NB4 (cell line): ENCODE data around the gene ASAP2.

Experiments used
- CTCF ChIP-seq: IDR thresholded peaks from one replicate; pipeline ENCODE4 v1.5.1; 2012; ENCODE audit warnings: low read depth, low read length
- MAX ChIP-seq: IDR thresholded peaks from 2 replicates; pipeline ENCODE4 v1.6.1; 2011; ENCODE audit warnings: low read depth, low read length
- POLR2A ChIP-seq: IDR thresholded peaks from 2 replicates; pipeline ENCODE4 v1.6.1; 2011; ENCODE audit warnings: mild to moderate bottlenecking; ENCODE audit not compliant: insufficient read length; ENCODE audit errors: extremely low read depth

GRCh38 chr2:9230051-9230802 is 23.6 kb downstream of the ASAP2 start:
- TF ChIP-seq MAX (no peak), CTCF (no peak), POLR2A (no peak)
